GM12872 (cell line): ENCODE data around the gene ITFG1.

ENCODE experiments used
- TF ChIP-seq, protein P1 (sequence below): IDR thresholded peaks from 3 replicates; pipeline ENCODE4 v1.5.1; 2011; ENCODE audit warnings: low read depth, mild to moderate bottlenecking, low read length, moderate library complexity; ENCODE audit not compliant: insufficient read depth

Gene ITFG1

DNA sequence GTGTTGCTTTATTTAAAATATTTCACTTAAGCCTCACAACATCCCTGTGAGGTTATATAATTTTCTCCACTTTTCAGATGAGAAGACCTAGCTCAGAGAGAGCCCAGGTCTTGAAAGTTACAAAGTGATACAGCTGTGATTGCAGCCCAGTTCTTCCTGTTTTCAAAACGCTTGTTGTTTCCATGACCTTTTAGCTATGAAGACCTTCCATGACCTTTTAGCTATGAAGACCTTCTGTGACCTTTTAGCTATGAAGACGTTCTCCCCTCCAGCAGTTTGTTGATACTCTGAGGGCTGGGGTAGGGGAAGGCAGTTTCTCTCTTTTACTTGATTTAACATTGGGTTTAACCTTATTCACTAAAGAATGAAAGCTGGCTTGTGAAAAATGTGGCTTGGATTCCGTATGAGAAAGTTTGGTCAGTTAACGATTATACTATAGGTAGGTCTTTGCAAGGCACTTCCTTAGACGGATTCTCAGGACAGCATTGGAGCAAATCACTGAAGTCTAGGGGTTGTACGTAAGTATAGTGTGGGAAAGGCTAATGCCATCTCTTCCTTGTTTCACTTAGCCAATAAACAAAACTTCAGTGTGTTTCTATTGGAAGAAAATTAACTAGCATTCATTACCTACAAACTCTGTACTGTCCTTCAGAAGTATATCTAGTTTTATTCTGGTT is 21.0 kb upstream of the ITFG1 start:
- TF ChIP-seq, protein P1, sequence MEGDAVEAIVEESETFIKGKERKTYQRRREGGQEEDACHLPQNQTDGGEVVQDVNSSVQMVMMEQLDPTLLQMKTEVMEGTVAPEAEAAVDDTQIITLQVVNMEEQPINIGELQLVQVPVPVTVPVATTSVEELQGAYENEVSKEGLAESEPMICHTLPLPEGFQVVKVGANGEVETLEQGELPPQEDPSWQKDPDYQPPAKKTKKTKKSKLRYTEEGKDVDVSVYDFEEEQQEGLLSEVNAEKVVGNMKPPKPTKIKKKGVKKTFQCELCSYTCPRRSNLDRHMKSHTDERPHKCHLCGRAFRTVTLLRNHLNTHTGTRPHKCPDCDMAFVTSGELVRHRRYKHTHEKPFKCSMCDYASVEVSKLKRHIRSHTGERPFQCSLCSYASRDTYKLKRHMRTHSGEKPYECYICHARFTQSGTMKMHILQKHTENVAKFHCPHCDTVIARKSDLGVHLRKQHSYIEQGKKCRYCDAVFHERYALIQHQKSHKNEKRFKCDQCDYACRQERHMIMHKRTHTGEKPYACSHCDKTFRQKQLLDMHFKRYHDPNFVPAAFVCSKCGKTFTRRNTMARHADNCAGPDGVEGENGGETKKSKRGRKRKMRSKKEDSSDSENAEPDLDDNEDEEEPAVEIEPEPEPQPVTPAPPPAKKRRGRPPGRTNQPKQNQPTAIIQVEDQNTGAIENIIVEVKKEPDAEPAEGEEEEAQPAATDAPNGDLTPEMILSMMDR: no peak

DNA sequence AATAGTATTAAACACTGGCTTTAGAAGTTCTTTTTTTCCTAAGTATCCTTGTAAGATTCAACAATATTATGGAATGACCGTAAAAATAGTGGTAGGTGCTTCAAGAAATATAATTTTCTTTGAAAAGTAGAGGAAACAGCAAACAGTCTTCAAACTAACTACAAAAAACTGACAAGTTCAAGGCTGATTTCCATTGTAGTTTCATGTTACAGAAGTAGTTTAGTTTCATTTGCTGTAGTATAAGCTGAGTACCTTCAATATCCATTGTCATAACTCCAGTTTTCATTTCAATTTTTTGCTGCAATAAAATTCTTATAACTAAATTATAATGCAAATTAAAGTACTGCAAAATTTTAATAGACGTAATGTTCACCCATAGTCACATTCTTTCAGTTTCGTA is 19.5 kb upstream of the ITFG1 start:
- TF ChIP-seq, protein P1: no peak

DNA sequence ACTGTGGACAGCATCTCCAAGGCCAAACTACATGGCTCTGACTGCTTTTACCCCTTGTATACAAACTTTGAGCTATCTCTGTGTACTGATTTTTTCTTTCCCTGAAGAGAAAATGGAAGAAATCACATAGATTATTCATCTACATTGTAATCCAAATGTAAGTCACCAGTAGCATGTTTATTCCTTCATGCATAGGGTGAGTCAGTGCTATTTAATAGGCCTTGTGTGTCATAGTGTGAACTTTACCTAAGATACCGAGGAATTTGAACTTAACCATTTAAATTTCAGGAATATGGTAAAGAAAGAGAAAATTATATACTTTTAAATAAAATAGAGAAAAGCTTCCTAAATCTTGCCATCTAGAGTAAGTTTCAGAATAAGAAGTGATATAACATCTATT is 16.8 kb upstream of the ITFG1 start:
- TF ChIP-seq, protein P1: no peak

DNA sequence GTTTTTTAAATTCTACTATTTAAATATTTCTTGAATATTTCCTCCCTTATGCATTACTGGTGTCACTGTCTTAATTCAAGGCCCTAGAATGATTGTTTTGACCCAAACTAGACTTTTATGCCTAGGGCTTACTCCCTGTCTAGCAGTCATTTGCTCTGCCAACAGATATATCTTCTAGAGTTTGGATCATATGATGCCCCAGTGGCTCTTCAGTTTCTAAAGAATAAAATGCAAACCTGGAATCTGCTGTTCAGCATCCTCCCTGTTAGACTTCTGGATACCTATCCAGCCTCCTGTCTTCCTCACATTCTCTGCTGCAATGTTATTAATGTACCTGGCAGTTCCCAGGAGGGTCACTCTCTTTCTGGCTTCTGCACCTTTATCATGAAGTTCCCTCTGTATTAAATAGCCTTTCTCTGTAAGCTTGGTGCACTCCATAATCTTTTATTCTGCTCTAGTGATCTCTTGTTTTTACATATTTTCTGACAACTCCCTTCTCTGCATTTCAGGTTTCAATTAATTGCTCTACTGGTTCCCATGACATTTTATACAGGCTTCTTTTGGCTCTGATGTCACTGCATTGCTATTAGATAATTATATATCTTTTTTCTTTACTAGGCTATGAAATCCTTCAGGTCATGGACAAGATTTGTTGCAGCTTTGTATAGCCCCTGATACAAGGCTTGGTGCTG is 15.9 kb upstream of the ITFG1 start:
- TF ChIP-seq, protein P1: no peak

DNA sequence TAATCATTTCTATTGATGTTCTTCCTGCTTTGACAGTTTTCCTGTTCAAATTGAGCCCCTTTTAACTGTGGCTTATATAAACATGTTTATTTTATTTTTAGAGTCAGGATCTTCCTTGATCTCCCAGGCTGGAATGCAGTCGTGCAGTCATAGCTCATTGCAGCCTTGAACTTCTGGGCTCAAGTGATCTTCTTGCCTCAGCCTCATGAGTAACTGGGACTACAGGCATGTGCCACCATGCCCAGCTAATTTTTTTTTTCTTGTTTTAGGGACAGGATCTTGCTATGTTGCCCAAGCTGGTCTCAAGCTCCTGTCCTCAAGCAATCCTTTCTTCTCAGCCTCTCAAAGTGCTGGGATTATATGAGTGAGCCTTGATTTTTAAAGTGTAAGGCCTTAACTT is 14.9 kb upstream of the ITFG1 start:
- TF ChIP-seq, protein P1: no peak

DNA sequence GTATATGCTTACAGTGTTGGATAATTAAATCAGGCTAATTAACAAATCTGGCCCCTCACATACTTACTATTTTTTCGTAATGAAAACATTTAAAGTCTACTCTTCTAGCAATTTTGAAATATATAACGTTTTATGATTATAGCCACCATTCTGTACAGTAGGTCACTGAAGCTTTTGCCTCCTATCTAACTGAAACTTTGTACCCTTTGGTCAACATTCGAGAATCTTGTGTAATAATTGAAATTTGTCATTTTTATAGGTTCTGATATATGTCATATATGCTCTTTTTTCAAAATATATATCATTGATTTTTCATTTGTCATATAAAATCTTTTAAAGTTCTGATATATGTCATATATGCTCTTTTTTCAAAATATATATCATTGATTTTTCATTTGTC is 12.9 kb upstream of the ITFG1 start:
- TF ChIP-seq, protein P1: no peak

DNA sequence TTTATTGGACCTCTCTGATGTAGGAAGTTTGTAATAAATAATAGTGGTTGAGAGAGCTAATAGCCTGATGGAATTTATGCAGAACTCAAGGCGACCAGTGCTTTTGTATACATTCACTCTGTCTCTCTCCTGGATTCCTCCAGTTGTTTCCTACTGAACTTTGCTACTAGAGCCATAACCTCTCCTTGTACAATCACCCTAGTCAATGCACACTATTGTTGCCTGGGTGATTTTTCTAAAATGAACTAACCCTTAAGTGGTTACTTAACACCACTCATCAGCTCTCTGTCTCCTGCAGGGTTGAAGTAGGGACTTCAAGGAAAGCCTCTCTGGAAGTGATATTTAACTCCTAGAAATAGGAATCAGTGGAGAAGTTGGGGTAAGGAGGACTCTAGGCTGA is 9.9 kb upstream of the ITFG1 start:
- TF ChIP-seq, protein P1: no peak
